Activated CD4-positive, alpha-beta T cell treated with anti-CD3 and anti-CD28 coated beads, Interleukin-2, amount 50 U/mL, for 24 hours (primary cell): ENCODE data around the gene BPHL.
A peak's percentile ranks its signal among the peaks of the same experiment; 100 is the strongest.
"Not testable (repeated sequence)": the region's sequence is repeated elsewhere in the genome, so short reads cannot be mapped to it uniquely, and the experiment has no call there.

Source experiments
- DNase-seq, 2 donors: peaks; one replicate each; pipeline ENCODE4 v3.0.0-alpha.2; 2020; ENCODE audit warnings: low read depth in 1 of 2, low spot score in 1 of 2

Gene BPHL

GRCh38 chr6:3155416-3155815 lies 36.9 kb downstream of the BPHL start:
- not testable (repeated sequence) for DNase-seq

- not testable (repeated sequence) for DNase-seq
Observed at GRCh38 chr6:3156184-3157130, 37.9 kb downstream of the BPHL start.

GRCh38 chr6:3157131-3157933 lies 38.8 kb downstream of the BPHL start, which contains the start of gene TUBB2A:
Gene TUBB2A (minus strand): TSS chr6:3157544. CDS start chr6:3157463, 81 bp downstream.
- peak; percentile 72 to 80 for DNase-seq

DNA sequence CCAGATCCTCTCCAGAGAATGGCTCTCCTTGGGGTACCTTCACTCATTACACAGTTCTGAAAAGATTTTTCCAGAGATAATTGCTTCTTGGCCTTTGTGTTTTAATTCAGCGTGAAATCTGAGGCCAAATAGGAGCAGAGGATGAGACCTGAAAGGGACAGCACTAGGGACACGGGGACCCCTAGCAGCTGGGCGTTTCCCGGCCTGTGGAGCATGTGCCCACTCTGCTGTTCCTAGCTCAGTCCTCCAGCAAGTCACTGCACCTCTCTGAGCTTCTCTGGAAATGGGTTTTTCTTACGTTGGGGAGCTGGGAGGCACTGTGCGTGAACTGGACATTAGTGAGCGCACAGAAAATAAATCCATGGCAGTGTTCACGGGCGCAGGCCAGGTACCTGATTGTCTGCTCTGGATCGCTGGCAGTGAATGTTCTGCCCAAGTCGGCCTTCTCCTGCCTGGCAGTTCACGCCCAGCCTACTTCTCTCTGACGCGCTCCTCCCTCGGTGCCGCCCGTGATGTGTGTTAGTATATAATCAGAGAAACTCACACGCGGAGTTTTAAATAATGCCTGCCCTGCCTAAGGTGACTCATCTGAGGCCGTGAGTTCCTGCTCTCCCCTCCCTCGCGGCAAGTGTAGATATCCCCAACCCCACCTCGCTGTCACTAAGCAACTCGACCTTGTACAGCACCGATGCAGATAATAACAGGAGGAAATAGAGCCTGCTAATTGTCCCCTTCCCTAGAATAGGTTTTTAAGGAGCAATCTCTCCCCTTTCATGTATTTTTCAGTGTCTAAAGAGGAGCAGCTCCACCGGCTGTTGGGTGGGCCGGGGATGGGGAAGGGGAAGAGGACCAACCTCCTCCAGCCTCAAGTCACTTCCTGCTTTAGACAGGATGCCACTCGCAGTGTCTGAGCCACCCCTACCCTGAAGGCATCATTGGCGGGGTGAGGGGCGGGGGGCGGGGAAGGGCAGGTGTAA lies 41.6 kb downstream of the BPHL start:
- peak in 1 of 2 donors; percentile 60 for DNase-seq

DNA sequence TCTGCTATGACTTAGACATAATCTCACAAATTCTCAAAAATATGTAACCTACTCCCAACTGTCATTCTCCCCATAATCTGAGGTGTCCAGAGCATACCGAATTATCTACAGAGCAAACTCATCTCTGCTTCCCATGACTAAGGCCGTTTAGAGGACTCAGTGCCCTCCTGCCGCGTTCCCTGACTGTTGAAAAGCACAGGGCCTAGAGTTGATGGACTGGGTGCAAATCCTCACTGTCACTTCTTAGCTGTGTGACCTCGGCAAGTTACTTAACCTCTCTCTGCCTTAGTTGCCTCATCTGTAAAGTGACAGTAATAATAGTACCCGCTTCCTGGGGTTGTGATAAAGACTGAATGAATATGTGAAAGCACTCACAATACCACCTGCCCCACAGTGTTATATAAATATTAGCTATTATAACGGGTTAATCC lies 43.6 kb downstream of the BPHL start:
- DNase-seq: no peak

GRCh38 chr6:3162565-3163247 lies 44.2 kb downstream of the BPHL start:
- DNase-seq: peak; percentile 14 to 24

DNA sequence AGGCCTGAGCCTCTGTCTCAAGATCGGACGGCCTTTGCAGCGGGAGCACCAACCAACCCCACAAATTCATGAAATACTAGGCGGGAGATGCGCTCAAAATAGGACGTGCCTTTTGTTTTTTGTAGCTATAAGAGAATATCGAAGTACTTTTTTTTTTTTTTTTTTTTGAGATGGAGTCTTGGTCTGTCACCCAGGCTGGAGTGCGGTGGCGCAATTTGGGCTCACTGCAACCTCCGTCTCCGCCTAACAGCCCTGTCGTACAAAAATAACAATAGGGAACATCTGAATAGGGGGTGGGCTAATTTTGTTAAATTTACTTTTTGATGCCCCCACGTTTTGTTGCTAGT lies 44.7 kb downstream of the BPHL start:
- no peak for DNase-seq

GRCh38 chr6:3164388-3164787 lies 45.9 kb downstream of the BPHL start:
- DNase-seq: no peak

- no peak for DNase-seq
Observed at GRCh38 chr6:3165631-3166534, 47.4 kb downstream of the BPHL start.

GRCh38 chr6:3166535-3167225 lies 48.2 kb downstream of the BPHL start:
- not testable (repeated sequence) for DNase-seq

DNA sequence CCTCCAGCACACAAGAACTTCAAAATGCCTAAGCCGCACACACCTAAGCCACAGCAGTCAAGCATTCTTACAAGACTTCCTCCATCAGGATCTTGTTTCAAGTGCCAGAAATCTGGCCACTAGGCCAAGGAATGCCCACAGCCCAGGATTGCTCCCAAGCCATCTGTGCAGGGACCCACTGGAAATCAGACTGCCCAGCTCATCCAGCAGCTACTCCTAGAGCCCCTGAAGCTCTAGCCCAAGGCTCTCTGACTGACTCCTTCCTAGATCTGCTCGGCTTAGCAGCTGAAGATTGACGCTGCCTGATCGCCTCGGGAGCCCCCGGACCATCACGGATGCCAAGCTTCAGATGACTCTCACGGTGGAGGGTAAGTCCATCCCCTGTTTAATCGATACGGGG lies 49.5 kb downstream of the BPHL start:
- not testable (repeated sequence) for DNase-seq

DNA sequence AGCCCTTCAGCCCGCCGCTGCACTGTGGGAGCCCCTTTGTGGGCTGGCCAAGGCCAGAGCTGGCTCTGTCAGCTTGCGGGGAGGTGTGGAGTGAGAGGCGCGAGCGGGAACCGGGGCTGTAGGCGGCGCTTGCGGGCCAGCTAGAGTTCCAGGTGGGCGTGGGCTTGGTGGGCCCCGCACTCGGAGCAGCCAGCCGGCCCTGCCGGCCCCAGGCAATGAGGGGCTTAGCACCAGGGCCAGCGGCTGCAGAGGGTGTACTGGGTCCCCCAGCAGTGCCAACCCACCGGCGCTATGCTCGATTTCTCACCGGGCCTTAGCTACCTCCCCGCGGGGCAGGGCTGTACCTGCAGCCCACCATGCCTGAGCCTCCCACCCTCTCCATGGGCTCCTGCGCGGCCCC lies 52.2 kb downstream of the BPHL start:
- not testable (repeated sequence) for DNase-seq

GRCh38 chr6:3171313-3172175 lies 53.0 kb downstream of the BPHL start:
- not testable (repeated sequence) for DNase-seq

GRCh38 chr6:3172789-3173188 lies 54.3 kb downstream of the BPHL start:
- DNase-seq: not testable (repeated sequence)

GRCh38 chr6:3173636-3174089 lies 55.2 kb downstream of the BPHL start:
- not testable (repeated sequence) for DNase-seq

GRCh38 chr6:3175715-3176402 lies 57.3 kb downstream of the BPHL start:
- DNase-seq: no peak
